ENCODE measurements around the gene SART1.

Gene SART1

GRCh38 chr11:65964906-65965305, 3.4 kb downstream of the SART1 start:
- DNase-seq (ENCODE audit: low spot score), result no peak

DNA sequence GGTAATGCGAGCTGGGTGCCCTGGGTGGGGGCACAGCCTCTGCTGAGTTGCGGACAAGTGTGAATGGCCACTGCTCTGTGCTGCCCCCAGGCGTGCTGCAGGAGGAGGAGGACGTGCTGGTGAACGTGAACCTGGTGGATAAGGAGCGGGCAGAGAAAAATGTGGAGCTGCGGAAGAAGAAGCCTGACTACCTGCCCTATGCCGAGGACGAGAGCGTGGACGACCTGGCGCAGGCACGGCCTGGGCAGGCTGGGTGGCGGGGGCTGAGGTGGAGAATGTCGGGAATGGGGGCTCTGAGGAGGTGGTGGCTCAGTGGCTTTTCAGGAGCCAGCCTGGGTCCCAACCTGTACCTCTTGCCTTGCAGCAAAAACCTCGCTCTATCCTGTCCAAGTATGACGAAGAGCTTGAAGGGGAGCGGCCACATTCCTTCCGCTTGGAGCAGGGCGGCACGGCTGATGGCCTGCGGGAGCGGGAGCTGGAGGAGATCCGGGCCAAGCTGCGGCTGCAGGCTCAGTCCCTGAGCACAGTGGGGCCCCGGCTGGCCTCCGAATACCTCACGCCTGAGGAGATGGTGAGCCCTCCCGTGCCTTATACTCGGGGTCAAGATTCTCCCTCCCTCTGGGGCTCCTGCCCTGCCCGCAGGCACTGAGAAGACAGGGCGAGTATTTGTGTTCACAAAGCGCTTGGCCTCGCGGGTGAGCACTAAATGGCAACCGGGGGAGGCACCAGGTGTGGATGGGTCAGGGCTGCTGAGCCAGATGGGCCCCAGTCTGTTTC, 4.6 kb downstream of the SART1 start:
- DNase-seq (ENCODE audit: low spot score), result no peak

- no peak for DNase-seq (ENCODE audit: low spot score)
Measured at GRCh38 chr11:65967329-65967934, 5.9 kb downstream of the SART1 start.

DNA sequence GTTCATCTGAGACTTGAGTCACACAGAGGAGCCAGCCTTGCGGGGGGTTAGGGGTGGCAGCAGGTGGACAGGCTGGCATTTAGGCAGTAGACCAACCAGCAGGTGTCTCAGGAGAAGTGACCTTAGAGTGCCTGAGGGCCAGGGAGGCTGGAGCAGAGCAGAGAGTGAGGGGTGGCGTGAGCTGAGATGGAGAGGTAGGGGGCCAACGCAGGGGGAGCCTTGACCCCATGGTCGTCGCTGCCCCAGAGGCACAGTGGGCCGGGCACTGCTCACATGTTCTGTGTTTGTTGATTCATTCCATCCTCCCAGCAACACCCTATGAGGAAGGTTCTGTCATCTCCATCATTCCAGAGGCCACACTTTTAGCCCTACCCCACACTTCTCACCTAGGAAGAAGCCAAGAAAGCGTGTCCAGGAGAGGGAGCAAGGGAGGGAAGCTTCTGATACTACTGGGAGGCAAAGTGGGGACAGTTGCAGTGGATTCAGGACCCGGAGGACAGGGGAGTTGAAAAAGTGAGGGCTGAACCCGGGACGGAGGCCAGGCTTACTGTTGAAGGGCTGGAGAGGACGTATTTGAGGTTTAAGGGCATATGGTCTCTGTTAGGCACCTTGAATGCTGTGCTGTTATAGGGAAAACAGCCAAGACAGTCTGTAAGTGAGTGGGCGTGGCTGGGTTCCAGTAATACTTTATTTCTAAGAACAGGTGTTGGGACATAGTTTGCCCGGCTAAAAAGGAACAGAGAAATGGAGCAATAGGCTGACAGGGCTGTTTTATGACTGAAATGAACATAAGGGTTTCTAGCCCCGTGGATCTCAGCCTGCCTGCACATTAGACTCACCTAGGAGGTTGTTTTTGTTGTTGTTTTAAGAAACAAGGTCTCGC, 7.3 kb downstream of the SART1 start:
- DNase-seq (ENCODE audit: low spot score), result no peak

DNA sequence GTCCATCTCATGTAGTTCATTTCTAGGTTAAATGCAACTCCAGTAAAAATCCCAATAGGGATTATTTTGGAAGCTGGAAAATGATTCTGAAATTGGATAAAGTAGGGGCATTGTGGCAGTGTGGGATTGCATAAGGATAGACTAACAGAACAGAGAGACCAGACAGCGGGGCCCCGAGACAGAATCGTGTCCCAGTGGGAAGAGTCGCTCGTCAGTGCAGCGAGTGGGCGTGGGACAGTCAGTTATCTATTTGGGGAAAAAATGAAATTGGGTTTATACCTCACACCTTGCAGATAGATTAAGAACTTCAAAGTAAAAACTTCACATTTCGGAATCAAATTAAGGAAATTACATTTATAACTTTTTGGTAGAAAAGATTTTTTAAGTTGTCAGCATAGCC, 10.6 kb downstream of the SART1 start:
- no peak for DNase-seq (ENCODE audit: low spot score)

GRCh38 chr11:65973439-65974110, 12.0 kb downstream of the SART1 start:
- DNase-seq (ENCODE audit: low spot score), result no peak

DNA sequence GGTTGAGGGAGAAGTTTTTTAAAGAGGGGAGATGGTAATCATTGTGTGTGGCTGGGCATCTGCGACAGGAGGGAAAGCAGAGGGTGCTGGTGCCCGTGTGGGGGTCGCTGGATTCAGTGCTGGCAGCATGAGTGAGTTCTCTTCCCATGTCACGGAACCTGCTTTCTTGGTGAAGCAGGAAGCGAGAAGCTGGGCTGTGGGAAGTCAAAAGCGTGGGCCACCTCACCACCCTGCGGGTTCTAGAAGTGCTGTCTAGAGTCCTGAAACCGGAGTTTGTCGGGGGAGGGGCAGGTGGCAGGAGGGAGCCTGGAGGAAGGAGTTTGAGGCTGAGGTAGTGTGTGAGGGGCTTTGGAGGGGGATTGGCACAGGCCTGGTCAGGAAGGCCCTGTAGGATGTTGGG, 14.2 kb downstream of the SART1 start:
- DNase-seq (ENCODE audit: low spot score), result no peak

DNA sequence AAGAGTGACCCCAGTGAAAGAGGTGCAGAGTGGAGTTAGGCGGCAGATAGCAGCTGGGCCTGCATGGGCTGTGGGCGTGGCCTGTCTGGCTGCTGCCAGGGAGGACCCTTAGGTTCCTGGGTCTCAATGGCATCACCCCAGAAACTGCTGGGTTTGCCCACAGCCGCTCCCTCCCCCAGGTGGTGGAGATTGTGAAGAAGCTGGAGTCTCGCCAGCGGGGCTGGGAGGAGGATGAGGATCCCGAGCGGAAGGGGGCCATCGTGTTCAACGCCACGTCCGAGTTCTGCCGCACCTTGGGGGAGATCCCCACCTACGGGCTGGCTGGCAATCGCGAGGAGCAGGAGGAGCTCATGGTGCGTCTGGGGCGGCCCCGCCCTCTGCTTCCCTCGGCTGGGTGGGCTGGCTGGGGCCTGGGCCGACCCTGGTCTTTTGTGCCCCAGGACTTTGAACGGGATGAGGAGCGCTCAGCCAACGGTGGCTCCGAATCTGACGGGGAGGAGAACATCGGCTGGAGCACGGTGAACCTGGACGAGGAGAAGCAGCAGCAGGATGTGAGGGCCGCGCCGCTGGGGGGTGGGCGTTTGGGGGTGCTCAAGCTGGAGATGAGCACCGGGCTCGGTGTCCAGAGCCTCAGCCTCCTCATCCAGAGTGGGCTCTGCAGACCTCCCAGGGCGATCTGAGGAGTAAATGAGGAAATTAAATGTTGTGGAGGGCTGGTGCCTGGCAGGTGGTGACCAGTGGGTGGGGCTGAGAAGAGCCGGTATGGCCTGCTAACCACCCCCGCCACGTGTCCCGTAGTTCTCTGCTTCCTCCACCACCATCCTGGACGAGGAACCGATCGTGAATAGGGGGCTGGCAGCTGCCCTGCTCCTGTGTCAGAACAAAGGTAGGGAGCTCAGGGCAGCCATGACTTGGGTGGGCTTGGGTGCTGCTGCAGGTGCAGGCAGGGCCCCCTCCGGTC, 15.0 kb downstream of the SART1 start:
- no peak for DNase-seq (ENCODE audit: low spot score)

GRCh38 chr11:65977621-65978390, 16.3 kb downstream of the SART1 start:
- DNase-seq (ENCODE audit: low spot score), result no peak

DNA sequence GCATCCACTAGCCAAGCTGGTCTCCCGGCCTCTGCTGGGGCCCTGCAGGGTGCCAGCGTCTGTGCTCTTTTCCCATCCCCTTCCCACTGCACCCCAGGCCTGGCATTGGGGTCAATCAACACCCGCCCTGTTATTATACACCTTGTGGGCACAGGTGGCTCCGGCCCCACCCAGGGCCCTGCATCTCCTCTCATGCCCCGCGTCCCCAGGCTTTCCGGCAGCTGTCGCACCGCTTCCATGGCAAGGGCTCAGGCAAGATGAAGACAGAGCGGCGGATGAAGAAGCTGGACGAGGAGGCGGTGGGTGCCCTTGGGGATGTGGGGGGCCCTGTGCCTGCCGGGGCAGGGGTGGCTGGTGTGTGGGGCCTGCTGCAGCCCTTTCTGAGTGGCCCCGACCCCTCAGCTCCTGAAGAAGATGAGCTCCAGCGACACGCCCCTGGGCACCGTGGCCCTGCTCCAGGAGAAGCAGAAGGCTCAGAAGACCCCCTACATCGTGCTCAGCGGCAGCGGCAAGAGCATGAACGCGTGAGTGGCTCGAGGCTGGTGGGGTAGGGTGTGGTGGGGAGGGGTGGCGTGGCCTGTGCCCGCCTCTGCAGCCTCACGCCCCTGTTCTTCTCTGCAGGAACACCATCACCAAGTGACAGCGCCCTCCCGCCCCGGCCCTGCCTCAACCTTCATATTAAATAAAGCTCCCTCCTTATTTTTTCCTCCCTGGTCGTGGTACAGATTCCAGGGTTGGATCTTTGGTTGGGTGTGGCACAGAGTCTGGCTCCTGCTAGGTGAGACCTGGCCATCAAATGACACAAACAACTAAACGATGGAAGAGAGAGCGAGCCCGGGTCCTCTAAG, 17.1 kb downstream of the SART1 start:
- DNase-seq (ENCODE audit: low spot score), result no peak

DNA sequence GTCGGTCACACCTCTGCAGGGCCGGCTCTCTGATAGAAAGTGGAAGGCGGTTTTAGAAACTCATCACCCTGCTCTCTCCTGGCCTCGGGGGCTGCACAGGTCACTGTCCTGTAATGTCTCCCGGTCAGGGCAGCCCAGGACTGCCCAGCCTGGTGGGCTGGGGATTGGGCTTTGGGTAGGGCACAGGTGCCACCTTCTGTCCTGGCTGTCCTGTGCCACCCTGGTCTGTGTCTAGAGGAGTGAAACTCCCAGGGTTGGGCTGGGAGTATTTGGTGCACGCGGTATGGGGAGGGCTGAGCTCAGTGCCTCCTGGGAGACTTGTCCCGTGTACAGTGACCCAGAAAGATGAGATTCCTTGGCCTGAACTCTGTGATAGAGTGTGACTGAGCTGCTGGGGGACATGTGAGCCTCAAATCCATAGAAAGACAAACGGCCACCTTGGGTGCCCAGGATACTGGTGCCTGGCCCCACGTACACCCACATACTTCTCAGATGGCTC, 17.8 kb downstream of the SART1 start:
- DNase-seq (ENCODE audit: low spot score), result no peak

DNA sequence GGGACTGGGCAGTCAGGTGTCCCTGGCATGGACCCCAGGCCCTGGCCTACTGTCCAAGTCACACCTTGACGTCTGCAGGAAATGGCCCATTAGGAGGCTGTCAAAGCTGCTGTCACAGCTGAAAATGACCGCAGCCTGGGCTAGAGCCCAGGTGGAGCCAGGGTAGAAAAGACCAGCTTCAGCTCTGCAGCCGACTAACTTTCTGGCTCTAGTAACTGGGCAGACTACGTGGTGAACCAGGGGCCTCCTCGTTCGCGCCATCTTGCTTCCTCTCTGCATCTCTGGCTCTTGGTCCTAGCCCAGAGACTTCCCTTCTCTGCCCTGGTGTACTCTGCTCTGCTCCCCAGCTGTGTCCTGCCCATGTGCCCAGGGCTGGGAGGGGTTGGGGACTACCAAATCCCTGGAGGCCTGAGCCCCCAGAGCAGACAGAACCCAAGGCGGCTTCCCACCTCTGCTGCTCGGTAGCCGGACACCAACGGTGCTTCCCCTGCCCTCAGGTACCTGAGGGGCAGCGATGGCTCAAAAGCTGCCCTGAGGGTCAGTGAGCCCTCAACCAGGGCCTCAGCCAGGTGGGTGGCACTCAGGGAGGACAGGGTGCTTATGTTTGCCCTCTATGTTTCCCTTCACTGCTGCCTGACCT, 19.7 kb downstream of the SART1 start:
- no peak for DNase-seq (ENCODE audit: low spot score)

DNA sequence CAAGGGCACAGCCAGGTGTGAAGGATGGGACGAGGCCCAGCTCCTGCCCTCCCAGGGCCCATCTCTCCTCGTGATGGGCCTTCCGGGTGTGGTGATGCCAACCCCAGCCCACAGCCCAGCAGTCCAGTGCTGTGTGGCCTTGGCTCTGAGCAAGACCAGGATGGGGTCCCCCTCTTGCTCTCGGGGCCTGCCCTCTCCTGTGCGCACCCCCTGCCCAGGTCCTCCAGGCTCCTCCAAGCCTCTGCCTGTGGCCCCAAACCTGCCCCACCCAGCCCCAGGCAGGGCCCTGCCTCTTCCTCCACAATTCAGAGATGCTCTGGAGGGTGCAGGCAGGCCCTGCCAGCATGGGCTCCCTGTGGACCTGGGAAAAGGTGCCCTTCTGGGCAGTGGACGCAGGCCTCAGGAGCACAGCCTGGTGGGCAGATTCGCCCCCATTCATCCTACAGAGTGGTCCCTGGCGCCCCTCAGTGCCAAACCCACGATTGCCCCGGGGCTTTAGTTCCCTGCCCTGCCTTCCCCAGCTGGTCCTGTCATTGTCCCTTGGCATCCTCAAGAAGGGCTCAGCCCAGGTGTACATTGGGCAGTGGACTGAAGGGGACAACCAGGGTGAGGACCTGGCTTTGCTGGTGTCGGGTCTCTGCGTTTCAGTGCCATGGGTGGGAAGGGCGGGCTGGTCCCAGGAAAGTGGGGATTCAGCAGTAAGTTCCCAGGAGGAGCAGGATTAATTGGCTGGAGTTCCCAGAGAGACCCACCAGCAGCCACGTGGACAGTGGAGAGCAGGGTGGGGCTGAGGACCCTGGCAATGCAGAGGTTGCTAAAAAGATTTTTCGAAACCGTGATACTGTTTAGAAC, 20.7 kb downstream of the SART1 start:
- DNase-seq (ENCODE audit: low spot score), result no peak

- DNase-seq (ENCODE audit: low spot score), result no peak
Measured at GRCh38 chr11:65982824-65983588, 21.5 kb downstream of the SART1 start.

GRCh38 chr11:65983589-65983987, 22.1 kb downstream of the SART1 start:
- no peak for DNase-seq (ENCODE audit: low spot score)

DNA sequence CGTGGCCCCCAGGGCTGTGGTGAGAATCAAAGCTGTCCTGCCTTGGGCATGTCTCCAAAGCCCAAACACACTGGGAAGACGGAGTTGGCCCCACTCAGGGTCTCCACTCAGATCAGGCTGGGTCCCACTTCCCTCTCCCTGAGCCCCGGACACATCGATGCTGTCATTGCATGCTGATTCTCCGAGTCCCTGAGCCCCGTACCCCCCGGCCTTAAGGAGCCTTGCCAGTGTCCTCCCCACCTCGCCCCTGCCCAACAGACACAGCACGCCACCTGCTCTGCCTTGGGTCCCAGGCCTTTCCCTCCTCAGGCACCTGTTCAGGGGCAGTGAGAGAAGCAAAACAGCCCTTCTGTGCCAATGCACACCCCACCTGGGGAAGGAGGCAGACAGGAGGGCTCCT, 25.8 kb downstream of the SART1 start:
- DNase-seq (ENCODE audit: low spot score), result no peak

Data from GM03348 (cell line).